GM12878 (cell line): ENCODE data around the gene SCN8A. TPM values are rescaled to one million over a fixed set of nuclear protein-coding genes. Genes with fewer than 3 reads are reported as not detected.

Experiments used
- ATAC-seq: fragments of 200-7000 bp; cut with Tn5 transposase; 3 replicates; pipeline ENCODE4 v1.9.1; 2020; ENCODE audit warnings: mild to moderate bottlenecking, moderate library complexity
- BruUV-seq: library from RNA; stranded (reverse); fragments of 400-500 nt; replicated peaks from 2 replicates; lab custom pipeline; 2021; lab: Mats Ljungman, UMichigan
- CTCF ChIA-PET: fragments of 300-600 bp; sonication (Branson Sonifier 250); formaldehyde crosslinking; extraction: SDS; loops from one replicate; lab custom pipeline; 2021; ENCODE audit warnings: inconsistent platforms; lab: Yijun Ruan, JAX
- POLR2A ChIA-PET: fragments of 350-600 bp; formaldehyde crosslinking; extraction: SDS; loops from one replicate; lab custom pipeline; 2021; ENCODE audit warnings: inconsistent platforms; lab: Charles Lee
- RAD21 ChIA-PET: fragments of 300-600 bp; sonication (Branson Sonifier 250); formaldehyde crosslinking; loops from one replicate; lab custom pipeline; 2023; ENCODE audit warnings: antibody characterized with exemption; ENCODE audit not compliant: unreplicated experiment; lab: Charles Lee
- SMC1A ChIA-PET: fragments of 300-600 bp; sonication (Branson Sonifier 250); formaldehyde crosslinking; loops from one replicate; lab custom pipeline; 2023; ENCODE audit not compliant: unreplicated experiment, uncharacterized antibody; lab: Charles Lee
- DNase-seq: peaks from one replicate; pipeline ENCODE4 v3.0.0-alpha.2; 2011; ENCODE audit warnings: low read depth, low spot score
- FAIRE-seq: peaks from 3 replicates; lab custom pipeline; 2011; peaks lifted over from hg19 to GRCh38; lab: Jason Lieb, UNC
- H2AFZ ChIP-seq: 2 replicates; pipeline ENCODE4 v1.6.0; 2011; ENCODE audit warnings: low read depth, low read length, control low read depth; ENCODE audit not compliant: control insufficient read depth
- H3K27ac ChIP-seq: 2 replicates; pipeline ENCODE4 v1.5.1; 2011; ENCODE audit warnings: control low read depth; ENCODE audit not compliant: control insufficient read depth, insufficient read depth
- H3K27me3 ChIP-seq, 2 experiments: replicated peaks in 1 of 2; 2 replicates each; pipeline versions ENCODE4 v1.6.0 to v1.6.1; 2011; ENCODE audit warnings: low read length in 1 of 2; ENCODE audit not compliant: control insufficient read depth in 2 of 2, insufficient read depth in 2 of 2
- H3K36me3 ChIP-seq, 2 experiments: 2 replicates each; pipeline ENCODE4 v1.5.1; 2011; ENCODE audit warnings: low read length in 1 of 2; ENCODE audit not compliant: control insufficient read depth in 2 of 2, insufficient read depth in 2 of 2
- H3K4me1 ChIP-seq: 2 replicates; pipeline ENCODE4 v1.6.1; 2011; ENCODE audit warnings: mild to moderate bottlenecking, low read length, moderate library complexity, mixed read lengths; ENCODE audit not compliant: control insufficient read depth, insufficient read depth
- H3K4me2 ChIP-seq: 2 replicates; pipeline ENCODE4 v1.6.0; 2011; ENCODE audit warnings: control low read depth; ENCODE audit not compliant: control insufficient read depth, insufficient read depth
- H3K4me3 ChIP-seq: fragments of 200-600 bp; sonication (generic); 2 replicates; pipeline ENCODE4 v1.5.1; 2016
- H3K79me2 ChIP-seq: 2 replicates; pipeline ENCODE4 v1.6.0; 2011; ENCODE audit warnings: low read length; ENCODE audit not compliant: control insufficient read depth, insufficient read depth
- H3K9ac ChIP-seq: 2 replicates; pipeline ENCODE4 v1.8.0; 2011; ENCODE audit warnings: low read length, control low read depth, mixed read lengths; ENCODE audit not compliant: control insufficient read depth, insufficient read depth
- H3K9me3 ChIP-seq: replicated peaks from 3 replicates; pipeline ENCODE4 v1.5.1; 2011; ENCODE audit warnings: mild to moderate bottlenecking, low read length; ENCODE audit not compliant: control insufficient read depth, insufficient read depth
- H4K20me1 ChIP-seq: 2 replicates; pipeline ENCODE4 v1.6.0; 2011; ENCODE audit not compliant: control insufficient read depth, insufficient read depth
- BRCA1 ChIP-seq: IDR thresholded peaks from 2 replicates; pipeline ENCODE4 v1.6.1; 2011; ENCODE audit warnings: low read depth, low read length, improper control_type of control experiment
- CBFB ChIP-seq: IDR thresholded peaks from 2 replicates; pipeline ENCODE4 v1.6.1; 2016; ENCODE audit warnings: antibody characterized with exemption, low read depth
- ETV6 ChIP-seq, 2 experiments: fragments of 450-650 bp in 1 of 2; IDR thresholded peaks in 1 of 2; conservative IDR thresholded peaks in 1 of 2; 2 replicates each; pipeline ENCODE4 v1.6.1; 2014; ENCODE audit warnings: antibody characterized with exemption in 1 of 2, borderline replicate concordance in 1 of 2, low read depth in 1 of 2, mild to moderate bottlenecking in 1 of 2, moderate library complexity in 1 of 2
- PAX5 ChIP-seq: IDR thresholded peaks from 2 replicates; pipeline ENCODE4 v1.6.1; 2011; ENCODE audit warnings: low read depth, low read length, borderline replicate concordance
- PAX8 ChIP-seq: fragments of 450-650 bp; IDR thresholded peaks from 2 replicates; pipeline ENCODE4 v1.6.1; 2017; ENCODE audit warnings: mild to moderate bottlenecking, moderate library complexity
- POLR2AphosphoS2 ChIP-seq: IDR thresholded peaks from 2 replicates; pipeline ENCODE4 v1.6.1; 2011; ENCODE audit warnings: low read depth, mild to moderate bottlenecking, low read length, improper control_type of control experiment, moderate library complexity
- RAD51 ChIP-seq: fragments of 450-650 bp; IDR thresholded peaks from 2 replicates; pipeline ENCODE4 v1.6.1; 2016; ENCODE audit warnings: moderate library complexity, mild to moderate bottlenecking, inconsistent platforms
- RB1 ChIP-seq: fragments of 450-650 bp; formaldehyde crosslinking; IDR thresholded peaks from 2 replicates; pipeline ENCODE4 v1.6.1; 2017; ENCODE audit warnings: mild to moderate bottlenecking, borderline replicate concordance
- STAT1 ChIP-seq: fragments of 450-650 bp; conservative IDR thresholded peaks from 2 replicates; pipeline ENCODE4 v1.6.1; 2014; ENCODE audit warnings: antibody characterized with exemption, mild to moderate bottlenecking
- TCF7 ChIP-seq: IDR thresholded peaks from 2 replicates; pipeline ENCODE4 v1.6.1; 2014; ENCODE audit warnings: antibody characterized with exemption, borderline replicate concordance
- ZBED1 ChIP-seq: IDR thresholded peaks from 2 replicates; pipeline ENCODE4 v1.6.1; 2016; ENCODE audit warnings: borderline replicate concordance
- ZNF217 ChIP-seq: fragments of 450-650 bp; IDR thresholded peaks from 2 replicates; pipeline ENCODE4 v1.6.1; 2017; ENCODE audit warnings: antibody characterized with exemption, mild to moderate bottlenecking
- ZNF274 ChIP-seq: IDR thresholded peaks from one replicate; pipeline ENCODE4 v1.8.0; 2011; ENCODE audit not compliant: insufficient read length, insufficient read depth
- ZSCAN29 ChIP-seq: fragments of 450-650 bp; IDR thresholded peaks from 2 replicates; pipeline ENCODE4 v1.6.1; 2017; ENCODE audit warnings: mild to moderate bottlenecking, moderate library complexity
- WGBS: methylation state at CpG from one replicate; pipeline ENCODE4 v1.1.6; 2016; ENCODE audit warnings: low lambda C conversion rate; ENCODE audit not compliant: insufficient replicate concordance, insufficient coverage; ENCODE audit errors: missing lambda C conversion rate; 5-methylcytosine and 5-hydroxymethylcytosine counted together
- in situ Hi-C: fragments of 300-500 bp; cut with MboI; formaldehyde crosslinking; loops from 9 replicates; pipeline ENCODE4 v1.14.3; 2018; ENCODE audit warnings: mixed read lengths
- intact Hi-C: fragments of 100-400 bp; cut with micrococcal nuclease; formaldehyde crosslinking; loops from one replicate; pipeline ENCODE4 v1.14.2; 2022; ENCODE audit not compliant: unreplicated experiment
- polyA plus RNA-seq, 11 experiments: library from polyadenylated mRNA; depleted of rRNA in 4 of 11; unstranded in 6 of 11; stranded (reverse) in 5 of 11; fragments of >200 nt; fragmentation: Nextera tagmentation in 4 of 11; fragmentation: Illumina TruSeq in 1 of 11; extraction: Ambion mirVana in 4 of 11; extraction: Trizol in 1 of 11; gene quantifications; 1 replicate in 1 of 11; 2 replicates in 10 of 11; pipeline versions ENCODE4 v1.2.1 to v1.2.3, GENCODE V29; 2011 to 2016; ENCODE audit warnings: inconsistent platforms in 2 of 11, missing spikeins in 2 of 11, low read depth in 1 of 11
- total RNA-seq, 4 experiments: library from RNA; depleted of rRNA in 3 of 4; stranded (reverse); fragments of >200 nt in 3 of 4; fragmentation: Illumina TruSeq in 1 of 4; extraction: Trizol in 1 of 4; gene quantifications; 2 replicates each; pipeline versions ENCODE4 v1.2.1 to v1.2.3, GENCODE V29; 2013 to 2021
- TF ChIP-seq, protein P1 (sequence below): fragments of 450-650 bp; formaldehyde crosslinking; IDR thresholded peaks from 2 replicates; pipeline ENCODE4 v1.4.0; 2020; ENCODE audit warnings: mild to moderate bottlenecking, moderate library complexity

The SCN8A gene
- total and polyA plus RNA-seq, 10 of the 15 experiments (the other 5 are each of a cell fraction or from before 2014, with no cell fraction given) = 0.02 to 0.23 (median 0.06) TPM; not detected in 2

DNA sequence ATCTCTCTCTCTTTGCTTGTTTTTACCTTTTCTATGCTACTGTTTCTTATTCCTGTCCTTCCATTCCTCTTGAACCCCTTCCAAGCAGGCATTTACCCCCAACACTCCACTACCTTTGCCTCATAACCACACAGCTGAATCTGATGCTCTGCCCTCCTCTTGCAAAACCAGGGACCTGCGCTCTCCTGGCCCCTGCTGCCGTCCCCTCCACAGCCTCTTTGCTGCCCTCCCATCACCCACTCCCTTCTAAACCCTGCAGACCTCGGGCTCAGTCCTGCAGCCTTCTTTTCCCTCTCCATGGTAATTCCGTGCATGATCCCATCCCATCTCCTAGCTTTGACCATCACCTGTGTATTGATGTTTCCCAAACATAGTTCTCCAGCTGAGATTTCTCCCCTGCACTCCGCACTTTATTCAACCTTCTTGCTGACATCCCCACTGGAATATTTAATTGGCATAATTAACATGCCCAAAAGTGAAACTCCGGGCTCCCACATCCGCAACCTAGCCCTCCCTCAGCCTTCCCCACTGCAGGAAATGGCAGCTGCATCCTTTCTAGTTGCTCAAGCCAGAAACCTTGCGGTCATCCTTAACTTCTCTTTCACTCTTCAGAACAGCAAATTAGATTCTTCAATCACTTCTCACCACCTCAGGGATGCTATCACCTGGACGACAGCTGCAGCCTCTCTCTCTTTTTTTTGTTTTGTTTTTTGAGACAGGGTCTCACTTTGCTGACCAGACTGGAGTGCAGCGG, 241.5 kb downstream of the SCN8A start:
- CTCF ChIA-PET = no interaction called here
- Histone ChIP-seq H3K27ac (no peak overlapping the region), H3K4me2 (no peak overlapping the region), H3K36me3 (no peaks in the 10 kb centered on the region), H4K20me1 (no peaks in the 10 kb centered on the region), H3K4me1 (no peaks in the 10 kb centered on the region; the same call in 1 of the 2 replicates), H3K4me3 (no peak overlapping the region), H3K9me3 (no peaks in the 10 kb centered on the region), H2AFZ (no peak overlapping the region), H3K27me3 (peaks cover 1 to 7% of the 10 kb centered on the region in 2 experiments), H3K79me2 (no peaks in the 10 kb centered on the region), H3K9ac (no peak overlapping the region)
- TF ChIP-seq STAT1 (no peak), ZNF274 (no peak), ZSCAN29 (no peak), ZBED1 (no peak), ZNF217 (no peak), CBFB (no peak), RB1 (no peak), TCF7 (no peak), BRCA1 (no peak), POLR2AphosphoS2 (no peak), PAX5 (no peak), RAD51 (no peak), ETV6 (conservative IDR thresholded peaks at IDR 0.05 in 1 of 2, IDR thresholded peaks at IDR 0.05 in 1 of 2; ENCODE audit: borderline replicate concordance in 1 of 2, low read depth in 1 of 2) (no peak), PAX8 (no peak)
- TF ChIP-seq, protein P1, sequence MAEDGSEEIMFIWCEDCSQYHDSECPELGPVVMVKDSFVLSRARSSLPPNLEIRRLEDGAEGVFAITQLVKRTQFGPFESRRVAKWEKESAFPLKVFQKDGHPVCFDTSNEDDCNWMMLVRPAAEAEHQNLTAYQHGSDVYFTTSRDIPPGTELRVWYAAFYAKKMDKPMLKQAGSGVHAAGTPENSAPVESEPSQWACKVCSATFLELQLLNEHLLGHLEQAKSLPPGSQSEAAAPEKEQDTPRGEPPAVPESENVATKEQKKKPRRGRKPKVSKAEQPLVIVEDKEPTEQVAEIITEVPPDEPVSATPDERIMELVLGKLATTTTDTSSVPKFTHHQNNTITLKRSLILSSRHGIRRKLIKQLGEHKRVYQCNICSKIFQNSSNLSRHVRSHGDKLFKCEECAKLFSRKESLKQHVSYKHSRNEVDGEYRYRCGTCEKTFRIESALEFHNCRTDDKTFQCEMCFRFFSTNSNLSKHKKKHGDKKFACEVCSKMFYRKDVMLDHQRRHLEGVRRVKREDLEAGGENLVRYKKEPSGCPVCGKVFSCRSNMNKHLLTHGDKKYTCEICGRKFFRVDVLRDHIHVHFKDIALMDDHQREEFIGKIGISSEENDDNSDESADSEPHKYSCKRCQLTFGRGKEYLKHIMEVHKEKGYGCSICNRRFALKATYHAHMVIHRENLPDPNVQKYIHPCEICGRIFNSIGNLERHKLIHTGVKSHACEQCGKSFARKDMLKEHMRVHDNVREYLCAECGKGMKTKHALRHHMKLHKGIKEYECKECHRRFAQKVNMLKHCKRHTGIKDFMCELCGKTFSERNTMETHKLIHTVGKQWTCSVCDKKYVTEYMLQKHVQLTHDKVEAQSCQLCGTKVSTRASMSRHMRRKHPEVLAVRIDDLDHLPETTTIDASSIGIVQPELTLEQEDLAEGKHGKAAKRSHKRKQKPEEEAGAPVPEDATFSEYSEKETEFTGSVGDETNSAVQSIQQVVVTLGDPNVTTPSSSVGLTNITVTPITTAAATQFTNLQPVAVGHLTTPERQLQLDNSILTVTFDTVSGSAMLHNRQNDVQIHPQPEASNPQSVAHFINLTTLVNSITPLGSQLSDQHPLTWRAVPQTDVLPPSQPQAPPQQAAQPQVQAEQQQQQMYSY (CRISPR knock-in tag) = no peak
- RAD21 ChIA-PET = interaction anchor here (0.5 kb wide), 1 partner anchor 288 kb away, joined by 4 read pairs; no protein-coding TSS in a partner anchor
- BruUV-seq = no TSS peak
- FAIRE-seq = no peak
- no peak for ATAC-seq
- 13% methylated on average over 10 of the region's 10 CpGs for WGBS
- in situ Hi-C loops = no loop called here
- DNase-seq = no peak
- POLR2A ChIA-PET = no interaction called here
- intact Hi-C loops = no loop called here
- SMC1A ChIA-PET = no interaction called here
